Stimulated activated CD4-positive, alpha-beta T cell treated with anti-CD3 and anti-CD28 coated beads, Interleukin-1b, Interleukin-23, amount 100 ng/mL, for 24 hours (primary cell): Measurements from ENCODE around the gene EEFSEC.

Source experiments
- DNase-seq, 4 experiments: peaks; one replicate each; pipeline ENCODE4 v3.0.0-alpha.2; 2020; ENCODE audit warnings: low read depth in 4 of 4, low spot score in 1 of 4

The EEFSEC gene

DNA sequence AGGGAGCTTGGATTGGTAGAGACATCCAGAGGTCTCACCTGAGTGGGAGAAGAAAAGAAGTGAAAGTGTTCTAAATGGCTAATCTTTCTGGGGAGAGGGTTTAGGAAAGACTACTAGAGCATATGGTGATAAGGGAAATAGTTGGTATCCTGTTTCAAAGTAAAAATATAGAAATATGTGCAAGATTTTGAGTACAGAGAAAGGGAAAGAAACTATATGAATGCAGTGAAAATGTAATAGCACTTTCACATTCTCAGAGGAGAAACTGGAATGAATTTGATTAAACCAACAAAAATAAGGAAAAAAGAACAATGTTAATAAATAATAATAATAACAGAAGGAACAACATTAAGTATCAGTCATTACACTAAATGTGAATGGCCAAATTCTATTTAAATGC, 194.0 kb downstream of the EEFSEC start:
- DNase-seq, result no peak

DNA sequence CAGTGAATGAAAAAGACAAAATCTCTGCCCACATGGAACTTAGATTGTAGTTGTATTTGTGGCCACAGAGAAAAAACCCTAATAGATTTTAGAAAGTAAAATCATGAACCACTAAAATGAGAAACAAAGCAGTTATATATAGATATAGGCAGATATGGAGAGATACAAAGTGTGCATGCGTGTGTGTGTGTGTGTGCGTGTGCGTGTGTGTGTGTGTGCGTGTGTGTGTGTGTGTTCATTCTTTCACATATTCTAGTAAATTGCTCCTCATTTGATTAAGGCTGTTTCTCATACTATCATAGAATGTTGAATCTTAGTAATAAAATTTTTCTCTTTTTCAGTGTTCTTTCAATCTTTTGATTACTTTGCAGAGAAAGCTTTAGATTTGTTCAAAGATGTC, 194.8 kb downstream of the EEFSEC start:
- no peak for DNase-seq

DNA sequence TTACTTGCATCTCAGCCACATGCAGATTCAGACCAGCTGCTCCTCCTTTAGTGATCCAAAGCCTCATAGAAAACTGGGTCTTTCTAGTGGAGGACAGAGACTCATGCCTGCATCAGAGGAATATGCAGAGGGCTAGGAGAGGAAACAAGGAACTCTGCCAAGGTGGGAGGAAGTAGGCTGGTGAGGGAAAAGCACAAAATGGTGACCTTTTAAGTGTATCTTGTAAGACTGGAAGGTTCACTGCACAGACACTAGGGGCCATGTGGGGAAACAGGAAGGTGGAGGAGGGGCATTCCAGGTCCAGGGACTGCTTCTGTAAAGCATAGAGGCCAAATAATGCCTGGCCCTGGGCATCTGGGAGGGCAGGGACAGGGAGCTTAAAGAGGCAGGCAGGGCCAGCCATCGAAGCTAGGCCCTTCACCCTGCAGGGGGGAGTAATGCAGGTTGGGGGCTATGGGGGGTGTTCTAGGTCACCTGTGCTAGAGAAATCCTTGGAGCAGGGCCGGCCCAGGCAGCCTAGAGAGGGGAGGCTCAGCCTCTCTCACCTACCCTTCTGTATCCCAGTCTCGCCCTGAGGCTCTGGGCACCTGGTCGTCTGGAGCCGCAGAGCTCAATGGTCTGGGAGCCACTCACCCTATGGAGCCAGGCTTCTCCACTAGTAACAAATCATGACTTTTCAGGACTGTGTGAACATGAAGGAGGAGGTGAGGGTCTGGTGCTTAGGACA, 195.7 kb downstream of the EEFSEC start:
- DNase-seq, result no peak

DNA sequence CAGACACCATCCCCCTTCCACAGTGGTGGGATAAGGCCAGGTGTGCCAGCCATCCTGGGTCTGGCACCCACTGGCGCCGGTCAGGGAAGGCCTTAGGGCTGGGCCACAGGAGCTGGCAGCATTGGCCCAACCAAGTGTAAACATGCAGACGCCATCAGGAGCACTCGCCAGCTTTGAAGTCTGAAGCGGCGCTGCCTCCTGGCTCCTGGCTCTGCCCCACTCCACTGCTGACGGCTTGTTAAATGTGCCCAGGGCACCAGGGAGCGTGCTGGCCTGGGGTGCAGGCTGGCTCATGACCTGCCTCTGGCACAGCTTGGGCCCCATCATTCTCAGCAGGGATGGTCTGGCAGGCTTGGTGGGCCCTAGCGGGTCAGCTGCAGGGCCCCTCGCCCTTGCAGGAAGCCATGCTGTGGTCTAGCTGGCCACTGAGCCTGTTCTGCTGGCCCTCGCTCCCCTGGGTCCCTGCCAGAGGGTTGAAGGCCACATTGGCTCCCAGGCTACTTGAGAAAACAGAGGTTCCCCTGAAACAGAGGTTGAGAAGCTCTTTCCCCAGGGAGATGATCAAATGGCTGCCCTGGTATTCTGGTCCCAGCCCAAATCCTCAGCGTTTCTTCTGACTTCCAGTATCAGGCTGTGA, 196.8 kb downstream of the EEFSEC start:
- DNase-seq, result no peak

DNA sequence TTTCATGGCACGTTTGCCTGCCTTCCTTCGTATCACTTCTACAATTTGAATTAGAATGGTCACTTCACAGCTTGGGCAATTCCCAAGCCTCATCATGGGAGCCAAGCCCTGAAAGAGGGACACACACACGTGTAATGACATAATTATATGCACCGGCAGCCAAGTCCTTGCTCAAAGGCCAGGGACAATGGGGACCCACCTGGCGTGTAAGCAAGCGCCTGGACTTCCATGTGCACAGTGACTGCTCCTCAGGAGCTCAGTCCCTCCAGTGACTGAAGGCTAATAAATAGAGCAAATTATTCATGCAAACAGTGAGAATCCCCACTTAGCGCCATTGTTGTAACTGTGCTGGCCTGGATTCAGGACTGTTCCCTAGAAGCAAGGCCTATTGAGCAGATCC, 198.3 kb downstream of the EEFSEC start:
- no peak for DNase-seq

DNA sequence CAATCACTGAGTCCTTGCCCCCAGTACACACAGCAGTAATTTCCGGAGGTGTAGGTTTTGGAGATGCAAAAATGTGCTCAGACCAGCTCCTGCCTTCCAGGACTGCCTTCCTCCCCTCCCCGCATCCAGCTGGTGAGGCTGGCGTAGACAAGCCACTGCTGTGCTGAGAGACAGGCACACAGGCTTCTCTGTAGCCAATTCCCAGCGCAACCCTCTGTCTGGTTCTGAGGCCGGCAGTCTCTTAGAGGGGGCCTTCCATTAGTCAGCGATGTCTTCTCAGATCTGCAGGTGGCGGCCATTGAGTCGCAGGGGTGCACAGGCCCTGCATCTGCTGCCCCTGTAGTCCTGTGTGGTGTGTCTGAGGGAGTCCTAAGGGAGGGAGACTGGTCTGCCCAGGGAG, 199.0 kb downstream of the EEFSEC start:
- DNase-seq, result no peak

DNA sequence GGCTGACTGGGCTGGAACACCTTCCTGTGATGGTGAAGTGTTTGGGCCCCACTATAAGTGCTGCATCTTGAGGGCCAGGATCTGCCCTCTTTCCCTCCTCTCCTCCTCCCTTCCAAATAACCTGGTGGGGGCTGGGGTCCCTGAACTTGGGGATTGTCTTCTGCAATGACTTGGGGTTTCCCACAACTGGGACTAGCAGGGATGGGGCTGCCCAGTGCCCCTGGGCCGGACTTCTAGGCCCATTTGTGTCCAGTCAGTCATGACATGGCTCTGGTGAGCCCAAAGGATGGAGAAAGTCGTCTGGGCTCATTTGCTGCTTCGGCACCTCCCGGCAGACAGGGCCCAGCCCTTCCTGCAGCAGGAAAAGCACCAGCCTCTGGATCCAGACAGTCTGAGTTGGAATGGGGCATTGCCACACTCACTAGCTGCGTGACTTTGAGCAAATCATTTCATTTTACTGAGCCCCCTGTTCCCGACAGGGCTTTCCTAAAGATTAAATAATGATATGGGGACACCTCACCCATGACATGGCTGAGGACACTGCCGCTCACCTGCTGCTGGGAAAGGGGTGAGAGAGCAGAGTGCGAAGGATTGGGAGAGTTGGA, 200.2 kb downstream of the EEFSEC start:
- DNase-seq, result no peak

DNA sequence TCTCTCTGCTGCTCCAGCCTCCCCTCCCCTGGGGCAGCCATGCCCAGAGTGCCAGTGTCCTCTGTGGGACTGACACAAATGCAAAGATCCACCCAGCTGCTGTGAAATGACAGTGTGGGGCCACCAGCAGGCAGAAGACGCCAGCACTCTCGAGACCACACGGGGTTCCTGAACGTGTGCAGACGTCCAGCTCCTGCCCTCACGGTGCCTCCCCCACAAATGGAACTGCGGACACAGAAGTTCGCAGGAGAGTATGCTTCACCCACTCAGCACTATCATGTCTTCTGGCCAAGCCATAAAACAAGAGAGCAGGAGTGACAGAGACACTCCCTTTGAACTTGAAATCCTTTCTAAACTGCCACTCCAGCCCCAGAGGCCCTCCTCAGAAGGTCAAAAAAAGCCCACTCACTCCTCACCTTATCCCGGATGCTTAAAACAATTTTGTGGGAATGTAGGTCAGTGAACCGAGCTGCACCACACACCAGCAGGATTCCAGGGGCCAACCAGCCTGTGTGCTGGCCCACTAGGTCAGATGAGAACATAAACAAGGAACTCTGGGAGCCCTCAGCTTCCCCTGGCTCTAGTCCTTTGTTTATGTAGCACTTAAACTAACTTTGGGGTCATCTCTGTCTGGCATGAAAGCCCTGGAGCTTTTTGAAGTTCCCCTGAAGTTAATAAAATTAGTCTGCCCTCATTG, 200.9 kb downstream of the EEFSEC start:
- DNase-seq, result no peak

DNA sequence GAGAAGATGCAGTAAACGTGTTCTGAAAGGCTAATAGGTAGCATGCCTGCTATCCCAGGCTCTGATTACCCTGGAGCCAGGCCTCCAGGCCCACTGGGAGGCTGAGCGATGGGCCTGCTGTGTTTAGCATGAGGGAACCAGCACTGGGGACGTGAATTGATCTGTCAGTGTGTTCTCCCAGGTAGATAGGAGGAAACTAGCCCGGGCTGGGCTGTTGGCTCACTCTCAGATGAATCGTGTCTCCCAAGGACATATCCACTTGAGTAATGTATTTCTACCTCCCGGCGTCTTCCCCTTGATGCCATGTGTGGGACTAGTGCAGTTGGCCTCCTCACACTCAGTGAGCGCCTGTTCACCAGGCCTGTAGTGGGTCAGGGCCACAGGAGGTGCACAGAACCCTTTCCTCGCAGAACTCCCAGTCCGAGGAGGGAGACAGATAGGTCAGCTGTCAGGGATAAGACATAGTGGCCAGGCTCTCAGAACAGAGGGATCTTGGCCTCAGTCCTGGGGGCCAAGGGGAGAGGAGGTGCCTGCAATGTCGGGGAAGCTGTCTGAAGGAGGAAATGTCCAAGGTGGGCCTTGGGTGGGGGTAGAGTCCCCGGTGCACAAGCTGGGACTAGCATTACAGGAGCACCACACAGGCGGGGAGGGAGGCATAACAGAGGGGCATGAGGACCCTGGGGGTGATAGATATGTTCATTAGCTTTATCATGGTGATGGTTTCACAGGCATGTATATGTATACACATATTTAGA, 201.7 kb downstream of the EEFSEC start:
- DNase-seq, result no peak

DNA sequence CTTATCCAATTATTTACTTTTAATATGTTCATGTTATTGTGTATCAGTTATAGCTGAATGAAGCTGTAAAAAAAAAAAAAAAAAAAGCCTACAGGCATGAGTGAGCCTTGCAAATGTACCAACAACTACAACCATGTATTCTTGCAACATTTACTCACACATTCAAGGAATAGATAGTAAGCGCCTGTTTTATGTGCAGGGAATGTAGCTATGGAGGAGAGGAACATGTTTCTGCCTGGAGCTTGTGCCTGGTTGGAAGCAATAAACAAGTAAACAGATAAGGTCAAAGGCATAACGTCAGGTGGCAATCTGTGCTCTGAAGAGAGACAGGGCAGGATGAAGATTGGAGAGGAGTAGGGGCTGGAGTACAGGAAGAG, 202.2 kb downstream of the EEFSEC start:
- no peak for DNase-seq

DNA sequence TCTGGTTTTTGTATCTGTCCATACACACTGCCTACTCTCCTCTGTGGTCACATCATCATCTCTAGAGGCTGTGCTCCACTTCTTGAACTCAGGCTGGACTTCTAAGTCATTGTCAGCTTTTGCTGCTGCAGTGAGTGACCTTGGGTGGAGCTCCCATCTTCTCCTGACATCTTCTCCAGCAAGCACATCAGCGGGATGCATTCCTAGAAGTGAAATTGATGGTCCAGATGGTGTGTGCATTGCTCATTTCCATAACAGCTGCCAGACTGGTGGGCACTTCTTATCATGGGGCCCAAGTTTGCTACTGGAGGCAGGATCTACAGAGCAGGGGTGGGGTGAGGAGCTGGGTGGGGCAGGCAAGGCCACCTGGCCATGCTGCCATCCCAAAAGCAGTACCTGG, 203.5 kb downstream of the EEFSEC start:
- no peak for DNase-seq

DNA sequence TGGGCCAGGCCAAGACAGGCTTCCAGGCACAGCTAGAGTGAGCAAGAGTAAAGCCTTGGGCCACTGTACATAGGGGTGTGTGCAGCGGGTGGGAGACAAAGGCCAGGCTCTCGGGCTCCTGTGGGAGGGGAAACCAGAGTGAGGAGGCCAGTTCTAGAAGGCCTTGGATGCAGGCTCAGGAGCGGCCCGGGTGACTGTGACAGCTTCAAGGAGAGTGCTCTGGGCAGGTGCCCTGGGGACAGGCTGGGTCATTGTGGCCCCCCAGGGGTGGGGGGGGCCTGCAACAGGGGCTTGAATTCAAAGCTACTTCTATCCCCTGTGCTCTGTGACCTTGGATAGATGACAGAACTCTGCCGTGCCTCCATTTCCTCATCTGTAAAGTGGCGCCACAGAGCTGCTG, 204.3 kb downstream of the EEFSEC start:
- DNase-seq, result no peak

DNA sequence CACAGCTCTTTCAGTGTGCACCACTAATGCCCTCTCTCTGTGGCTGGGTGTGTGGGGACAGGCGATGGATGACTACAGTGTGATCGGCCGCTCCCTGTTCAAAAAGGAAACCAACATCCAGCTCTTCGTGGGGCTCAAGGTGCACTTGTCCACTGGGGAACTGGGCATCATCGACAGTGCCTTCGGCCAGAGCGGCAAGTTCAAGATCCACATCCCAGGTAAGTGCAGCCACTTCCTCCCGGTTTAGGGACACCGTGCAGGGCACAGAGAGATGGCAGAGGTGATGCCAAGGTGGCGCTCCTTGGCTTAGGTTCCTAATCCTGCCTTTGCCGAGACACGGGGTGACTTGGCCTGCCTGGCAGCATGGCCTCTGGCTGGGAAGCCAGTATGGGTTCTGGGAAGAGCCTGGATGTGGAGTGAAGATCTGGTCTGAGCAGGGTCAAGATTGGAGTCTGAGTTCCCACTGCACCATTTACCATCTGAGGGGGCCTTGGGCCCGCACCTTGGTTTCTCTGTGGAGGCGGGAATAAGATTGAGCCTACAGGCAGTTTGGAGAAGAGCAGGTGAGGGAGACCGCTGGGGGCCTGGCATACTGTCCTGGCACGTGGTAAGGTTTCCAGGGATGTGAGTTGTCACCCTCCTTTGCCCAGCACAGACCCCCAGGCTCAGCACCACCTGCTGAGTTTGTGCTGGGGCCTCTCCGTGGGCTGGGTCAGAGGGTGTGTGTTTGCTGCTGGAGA, 205.0 kb downstream of the EEFSEC start:
- DNase-seq, result no peak

DNA sequence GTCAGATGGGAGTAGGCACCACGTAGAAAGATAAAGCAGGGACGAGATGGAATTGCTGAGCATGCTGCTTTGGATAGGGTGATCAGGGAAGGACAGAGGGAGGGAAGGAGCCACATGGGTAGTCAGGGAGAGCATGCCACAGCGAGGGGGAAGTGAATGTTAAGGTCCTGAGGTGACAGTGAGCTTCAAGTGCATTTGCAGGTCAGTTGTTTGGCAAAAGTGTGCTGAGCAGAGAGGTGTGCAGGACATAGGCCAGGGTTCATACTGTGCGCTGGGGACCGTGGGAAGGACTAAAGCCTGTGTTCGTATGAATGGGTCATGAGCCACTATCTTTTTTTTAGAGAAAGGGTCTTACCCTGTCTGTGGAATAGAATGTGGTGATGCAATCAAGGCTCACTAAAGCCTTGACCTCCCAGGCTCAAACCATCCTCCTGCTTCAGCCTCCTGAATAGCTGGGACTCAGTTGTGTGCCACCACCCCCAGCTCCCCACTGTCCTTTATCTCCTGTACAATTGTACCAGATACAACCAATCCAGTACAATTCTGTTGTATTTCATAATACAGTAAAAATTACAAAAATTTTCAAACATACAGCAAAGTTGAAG, 205.9 kb downstream of the EEFSEC start:
- no peak for DNase-seq

DNA sequence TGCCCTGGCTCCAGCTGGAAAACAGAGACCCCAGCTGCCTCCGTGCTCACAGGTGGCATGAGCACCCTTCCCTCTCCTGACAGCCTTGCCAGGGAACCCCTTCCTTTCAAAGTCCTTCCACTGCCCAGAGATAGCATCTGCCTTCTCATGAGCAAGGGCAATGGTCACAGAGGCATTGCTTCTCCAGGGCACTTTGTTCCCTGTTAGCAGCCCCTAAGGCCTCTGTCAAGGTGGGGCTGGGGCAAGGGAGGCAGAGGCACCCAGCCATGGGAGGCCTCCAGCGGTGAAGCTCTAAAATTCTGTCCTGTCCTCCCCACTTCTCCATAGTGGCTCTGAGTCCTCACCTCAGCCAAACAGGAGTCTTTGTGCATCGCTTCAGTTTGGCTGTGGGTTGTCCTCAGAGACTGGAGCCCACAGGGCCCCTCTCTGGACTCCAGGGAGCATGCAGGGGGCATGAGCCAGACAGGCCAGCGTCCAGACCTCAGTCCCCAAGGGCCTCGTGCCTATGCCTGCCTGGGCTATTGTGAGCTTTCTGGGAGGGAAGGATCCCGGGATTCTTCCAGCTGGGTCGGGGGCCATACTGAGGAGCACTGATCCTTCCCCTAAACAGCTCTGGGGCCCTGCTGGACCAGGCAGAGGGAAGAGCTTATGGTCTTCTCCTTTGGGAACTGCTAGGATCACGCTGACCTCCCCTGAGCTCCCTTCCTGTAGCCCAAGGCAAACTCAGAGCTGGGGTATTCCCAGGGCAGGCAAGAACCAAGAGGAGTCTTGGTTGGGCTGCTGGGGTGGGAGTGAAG, 206.8 kb downstream of the EEFSEC start:
- no peak for DNase-seq

DNA sequence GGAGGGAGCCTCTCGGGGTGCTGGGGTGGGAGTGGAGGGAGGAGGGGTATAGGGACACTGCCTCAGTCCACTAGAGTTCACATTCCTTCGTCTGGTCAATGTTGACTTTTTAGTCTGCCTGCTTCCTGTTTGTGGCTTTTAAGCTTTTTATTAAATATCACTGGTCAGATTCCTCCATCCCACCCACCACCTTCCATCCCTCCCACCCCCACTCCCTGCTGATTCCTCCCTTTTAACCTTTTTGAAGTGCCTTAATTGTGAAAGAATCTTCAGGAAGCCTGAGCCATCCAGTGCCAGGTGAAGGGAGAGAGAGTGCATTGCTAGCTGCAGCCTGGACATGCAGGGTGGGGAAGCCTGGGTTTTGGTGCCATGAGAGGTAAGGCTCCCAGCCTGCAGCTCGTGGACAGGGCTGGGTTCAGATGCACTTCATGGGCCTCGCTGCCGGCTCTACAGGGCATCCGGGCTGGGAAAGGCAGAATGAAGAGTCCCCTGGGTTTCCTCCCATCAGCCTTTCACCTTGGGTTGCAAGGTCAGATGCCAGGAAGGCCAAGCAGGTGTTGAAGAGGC, 207.5 kb downstream of the EEFSEC start:
- no peak for DNase-seq

DNA sequence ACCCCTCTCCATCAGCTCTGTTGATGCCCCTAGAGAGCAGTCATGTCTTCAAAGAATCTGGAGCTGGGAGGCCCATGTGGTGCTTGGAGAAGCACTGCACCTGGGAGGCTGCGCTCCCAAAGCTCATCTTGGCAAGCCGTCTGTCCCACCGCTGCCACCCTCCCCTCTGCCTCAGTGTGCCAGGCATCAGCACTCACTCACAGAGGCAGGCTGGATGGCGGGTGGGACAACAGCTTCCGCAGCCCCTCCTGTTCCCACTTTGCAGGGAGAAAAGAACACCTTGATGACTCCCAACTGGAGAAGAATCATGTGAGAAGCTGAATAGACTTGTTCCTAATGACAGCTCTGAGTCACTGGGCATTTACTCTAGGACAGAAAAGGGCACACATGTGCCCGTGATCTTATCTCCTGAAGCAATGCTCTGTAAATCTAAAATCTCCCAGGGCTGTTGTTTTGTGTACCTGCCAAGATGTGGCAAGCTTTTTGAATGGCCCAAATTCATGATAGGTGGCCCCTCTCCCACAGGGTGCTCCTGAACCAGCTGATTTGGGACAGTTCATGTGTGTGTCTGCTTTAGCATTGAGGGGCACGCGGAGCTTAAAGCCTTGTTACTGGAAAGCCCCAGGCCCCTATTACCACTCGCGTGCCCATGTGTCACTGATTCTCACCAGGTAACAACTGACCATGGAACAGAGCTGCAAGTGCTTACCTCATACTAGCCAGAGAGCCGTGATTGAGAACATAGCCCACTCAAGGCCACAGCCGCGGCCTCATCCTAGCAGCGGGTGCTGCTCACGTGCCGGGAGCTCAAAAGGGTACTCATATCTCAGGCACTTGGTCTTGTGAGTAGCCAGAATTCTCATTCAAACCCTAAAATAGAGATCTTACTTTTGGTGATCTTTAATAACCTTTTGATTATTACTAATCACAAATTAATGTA, 209.0 kb downstream of the EEFSEC start:
- no peak for DNase-seq

DNA sequence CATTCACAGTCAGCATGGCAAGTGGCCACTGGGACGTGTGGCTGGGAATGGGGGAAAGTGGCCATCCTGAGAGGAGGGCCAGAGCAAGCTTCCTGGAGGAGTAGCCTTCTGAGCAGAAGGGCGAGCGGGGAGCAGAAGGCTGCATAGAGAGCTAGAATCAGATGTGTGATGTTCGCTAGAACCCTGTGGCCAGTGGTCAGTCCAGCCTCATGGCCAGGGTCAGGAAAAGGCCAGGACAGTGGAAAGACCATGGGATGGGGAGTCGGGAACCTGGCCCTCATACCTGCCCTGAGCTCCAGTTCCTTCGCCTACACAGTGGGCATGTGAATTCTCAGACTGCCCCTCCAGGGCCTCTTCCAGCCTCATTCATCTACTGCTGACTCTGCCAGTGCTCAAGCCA, 211.0 kb downstream of the EEFSEC start:
- DNase-seq, result no peak
